OCI-LY7 (cell line): Measurements from ENCODE around the gene CACNA1I.

Experiments
- CTCF ChIP-seq: fragments of 200-600 bp; sonication (generic); conservative IDR thresholded peaks from 2 replicates; pipeline ENCODE4 v1.5.1; 2014; ENCODE audit warnings: mild to moderate bottlenecking, antibody characterized with exemption, low read length, moderate library complexity, mixed read lengths
- EZH2phosphoT487 ChIP-seq: fragments of 200-600 bp; sonication (generic); IDR thresholded peaks from 2 replicates; pipeline ENCODE4 v1.6.1; 2018; ENCODE audit warnings: low read depth, borderline replicate concordance, mild to moderate bottlenecking, mixed run types, antibody characterized with exemption, low read length, moderate library complexity, mixed read lengths

DNA sequence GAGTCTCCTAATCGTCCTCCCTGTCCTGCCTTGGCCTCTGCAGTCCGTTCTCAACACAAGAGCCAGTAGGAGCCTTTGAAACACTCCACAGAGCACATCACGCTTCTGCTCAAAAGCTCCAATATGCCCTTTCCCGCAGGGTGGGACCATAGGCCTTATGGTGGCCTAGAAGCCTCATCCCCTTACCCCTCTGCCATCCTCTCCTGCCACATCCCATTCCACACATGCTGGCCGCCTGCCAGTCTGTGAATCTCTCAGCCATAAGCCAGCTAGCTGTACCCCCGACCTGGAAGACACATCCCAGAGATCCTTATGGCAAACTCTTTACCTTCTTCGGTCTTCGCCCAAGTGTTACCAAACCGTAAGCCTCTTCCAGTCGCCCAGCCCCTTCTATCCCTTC, 165.2 kb downstream of the CACNA1I start:
- TF ChIP-seq CTCF, result no peak
- no peak for TF ChIP-seq EZH2phosphoT487
